HEK293 (cell line): Measurements from ENCODE around the gene EMCN.

ENCODE experiments used
- CTCF ChIP-seq: fragments of 450-650 bp; formaldehyde crosslinking; IDR thresholded peaks from 2 replicates; pipeline ENCODE4 v1.5.1; 2016; ENCODE audit warnings: missing biosample characterization, missing genetic modification characterization
- PRDM1 ChIP-seq: fragments of 450-650 bp; formaldehyde crosslinking; IDR thresholded peaks from 2 replicates; pipeline ENCODE4; 2016; ENCODE audit warnings: missing biosample characterization, missing genetic modification characterization
- ZBTB21 ChIP-seq: fragments of 450-650 bp; formaldehyde crosslinking; IDR thresholded peaks from 2 replicates; pipeline ENCODE4 v1.5.1; 2017; ENCODE audit warnings: missing biosample characterization, missing genetic modification characterization

GRCh38 chr4:100545427-100545826, 27.6 kb upstream of the EMCN start:
- TF ChIP-seq CTCF (no peak), ZBTB21 (tag by site-specific recombination) (no peak), PRDM1 (tag by site-specific recombination) (no peak)
